HepG2 (cell line): Measurements from ENCODE around the gene NRSN2. TPM values are rescaled to one million over a fixed set of nuclear protein-coding genes. Genes with fewer than 3 reads are reported as not detected.

Experiments
- CBX1 ChIP-seq: IDR thresholded peaks from one replicate; pipeline ENCODE4 v1.6.1; 2016; ENCODE audit warnings: antibody characterized with exemption, low read depth
- CSRNP1 ChIP-seq: sonication (generic); formaldehyde crosslinking; IDR thresholded peaks from 2 replicates; pipeline ENCODE4 v1.8.1; 2023; ENCODE audit warnings: mild to moderate bottlenecking, missing genetic modification reagents
- CSRNP2 ChIP-seq: sonication (generic); formaldehyde crosslinking; conservative IDR thresholded peaks from 2 replicates; pipeline ENCODE4 v1.8.0; 2022; ENCODE audit warnings: low read depth, missing genetic modification reagents
- DR1 ChIP-seq: sonication (generic); formaldehyde crosslinking; IDR thresholded peaks from 2 replicates; pipeline ENCODE4 v1.8.0; 2021; ENCODE audit warnings: mild to moderate bottlenecking, missing genetic modification reagents, inconsistent platforms
- ETV5 ChIP-seq: IDR thresholded peaks from 2 replicates; pipeline ENCODE4 v1.6.1; 2018; ENCODE audit warnings: missing biosample characterization, missing genetic modification reagents, inconsistent platforms, borderline replicate concordance
- FIP1L1 ChIP-seq: fragments of 200-400 bp; formaldehyde crosslinking; IDR thresholded peaks from 2 replicates; pipeline ENCODE4 v1.6.1; 2018; ENCODE audit warnings: low read depth, mild to moderate bottlenecking, low read length, moderate library complexity, borderline replicate concordance; ENCODE audit not compliant: insufficient read depth
- JDP2 ChIP-seq: sonication (generic); formaldehyde crosslinking; IDR thresholded peaks from 2 replicates; pipeline ENCODE4 v1.8.1; 2022; ENCODE audit warnings: missing genetic modification reagents, borderline replicate concordance
- MIER3 ChIP-seq: IDR thresholded peaks from 2 replicates; pipeline ENCODE4 v1.6.1; 2016; ENCODE audit warnings: missing compliant biosample characterization, borderline replicate concordance
- NFATC3 ChIP-seq: sonication (generic); formaldehyde crosslinking; IDR thresholded peaks from 2 replicates; pipeline ENCODE4 v1.5.1; 2020; ENCODE audit warnings: mild to moderate bottlenecking, missing genetic modification reagents
- NR3C1 ChIP-seq: sonication (generic); formaldehyde crosslinking; IDR thresholded peaks from 2 replicates; pipeline ENCODE4 v1.4.0; 2020; ENCODE audit warnings: missing genetic modification reagents
- PHF5A ChIP-seq: IDR thresholded peaks from one replicate; pipeline ENCODE4 v1.6.1; 2018; ENCODE audit warnings: low read depth, missing genetic modification reagents; ENCODE audit not compliant: unreplicated experiment
- POLR2AphosphoS2 ChIP-seq: IDR thresholded peaks from 2 replicates; pipeline ENCODE4 v1.6.1; 2011; ENCODE audit warnings: low read depth, low read length, improper control_type of control experiment
- SAP130 ChIP-seq: IDR thresholded peaks from 2 replicates; pipeline ENCODE4 v1.6.1; 2016; ENCODE audit warnings: low read depth
- SETDB1 ChIP-seq: sonication (generic); formaldehyde crosslinking; IDR thresholded peaks from 2 replicates; pipeline ENCODE4 v1.5.1; 2020; ENCODE audit warnings: missing genetic modification reagents, mild to moderate bottlenecking, borderline replicate concordance
- SMAD9 ChIP-seq: sonication (generic); formaldehyde crosslinking; IDR thresholded peaks from 2 replicates; pipeline ENCODE4 v1.5.1; 2020; ENCODE audit warnings: mild to moderate bottlenecking, missing genetic modification reagents
- SP140L ChIP-seq: sonication (generic); formaldehyde crosslinking; IDR thresholded peaks from 2 replicates; pipeline ENCODE4 v1.4.0; 2020; ENCODE audit warnings: missing genetic modification reagents, borderline replicate concordance
- SP5 ChIP-seq: IDR thresholded peaks from 2 replicates; pipeline ENCODE4 v1.6.1; 2016; ENCODE audit warnings: low read depth, borderline replicate concordance
- SUZ12 ChIP-seq: fragments of 150-350 bp; IDR thresholded peaks from 2 replicates; pipeline ENCODE4 v1.6.1; 2014; ENCODE audit warnings: low read depth, low read length
- ZC3H13 ChIP-seq: sonication (generic); formaldehyde crosslinking; IDR thresholded peaks from 2 replicates; pipeline ENCODE4 v1.8.1; 2023; ENCODE audit warnings: mild to moderate bottlenecking, missing genetic modification reagents, moderate library complexity
- ZNF33A ChIP-seq: sonication (generic); formaldehyde crosslinking; IDR thresholded peaks from 2 replicates; pipeline ENCODE4 v1.5.1; 2020; ENCODE audit warnings: missing genetic modification reagents, mild to moderate bottlenecking, moderate library complexity, borderline replicate concordance
- ZNF354B ChIP-seq: sonication (generic); formaldehyde crosslinking; IDR thresholded peaks from 2 replicates; pipeline ENCODE4 v1.8.0; 2022; ENCODE audit warnings: mild to moderate bottlenecking, missing genetic modification reagents
- ZNF431 ChIP-seq: sonication (generic); formaldehyde crosslinking; IDR thresholded peaks from 2 replicates; pipeline ENCODE4 v1.9.0; 2022; ENCODE audit warnings: missing genetic modification reagents, low read depth, mild to moderate bottlenecking, borderline replicate concordance
- ZNF564 ChIP-seq: sonication (generic); formaldehyde crosslinking; IDR thresholded peaks from 2 replicates; pipeline ENCODE4 v1.8.1; 2023; ENCODE audit warnings: mild to moderate bottlenecking, missing genetic modification reagents
- polyA plus RNA-seq, 8 experiments: library from polyadenylated mRNA; depleted of rRNA in 3 of 8; stranded (reverse) in 7 of 8; unstranded in 1 of 8; fragments of >200 nt; fragmentation: Illumina TruSeq in 4 of 8; extraction: Trizol in 4 of 8; gene quantifications; 2 replicates each; pipeline versions ENCODE4 v1.2.1 to v1.2.3, GENCODE V29; 2011 to 2016; ENCODE audit warnings: low read depth in 4 of 8, missing spikeins in 1 of 8, mixed read lengths in 1 of 8; ENCODE audit not compliant: insufficient read depth in 1 of 8
- total RNA-seq, 5 experiments: library from RNA; depleted of rRNA; stranded (reverse); fragments of >200 nt; fragmentation: Illumina TruSeq; extraction: Trizol; gene quantifications; 2 replicates each; pipeline ENCODE4 v1.2.3, GENCODE V29; 2016; ENCODE audit warnings: low read depth in 1 of 5
- TF ChIP-seq, protein P1 (sequence below): sonication (generic); formaldehyde crosslinking; IDR thresholded peaks from 2 replicates; pipeline ENCODE4 v1.8.1; 2022; ENCODE audit warnings: mild to moderate bottlenecking, missing genetic modification reagents

NRSN2 gene
- total and polyA plus RNA-seq, 2 of the 13 experiments (the other 11 are each of a cell fraction or from before 2014, with no cell fraction given), result 32.3 to 49.4 TPM

DNA sequence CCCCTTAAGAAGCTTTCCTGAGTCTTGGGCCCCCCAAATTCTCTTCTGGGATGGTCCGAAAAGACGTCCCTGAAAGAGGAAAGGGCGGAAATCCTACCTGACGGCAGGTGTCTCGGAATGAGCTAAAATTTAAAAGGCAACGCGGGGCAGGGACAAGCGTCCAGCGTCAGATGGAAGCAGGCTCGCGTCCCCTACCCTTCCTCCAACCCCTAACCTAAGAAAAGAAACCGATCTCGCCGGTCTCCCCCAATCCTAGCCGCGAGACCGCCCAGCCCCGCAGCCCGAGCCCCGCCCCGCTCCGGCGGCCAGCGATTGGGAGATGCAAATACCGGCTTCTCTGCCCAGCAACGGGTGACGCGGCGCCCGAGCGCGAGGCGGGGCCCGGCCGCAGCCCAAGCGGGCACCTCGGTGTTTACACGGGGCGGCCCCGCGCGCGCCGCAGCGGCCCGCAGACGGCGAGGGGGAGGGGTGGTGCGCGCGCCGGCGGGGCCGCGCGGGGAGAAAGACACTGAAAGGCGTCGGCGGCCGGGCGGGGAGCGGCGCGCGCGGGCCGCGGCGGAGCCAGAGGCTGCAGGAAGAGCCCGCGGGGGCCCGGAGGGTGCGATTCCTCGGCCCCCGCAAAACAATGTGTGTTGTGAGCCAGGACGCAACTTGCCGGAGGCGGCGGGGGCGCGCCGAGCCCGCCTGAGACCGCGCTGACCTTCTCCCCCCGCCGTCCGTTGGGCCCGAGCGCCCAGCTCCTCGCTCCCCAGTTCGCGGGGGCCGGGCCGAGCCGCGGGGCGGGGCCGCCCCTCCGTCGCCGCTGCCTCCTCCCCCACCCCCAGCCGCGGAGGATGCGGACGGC lies 21.6 kb upstream of the NRSN2 start, which contains the start of gene SOX12 (continued):
- TF ChIP-seq CSRNP2 (CRISPR knock-in tag) (no peak), PHF5A (CRISPR knock-in tag) (no peak), ZNF354B (CRISPR knock-in tag) (0 out of 2 replicates have a peak, but pooled peaks have one; percentile 60), ZC3H13 (CRISPR knock-in tag) (peak; percentile 87), ETV5 (CRISPR knock-in tag) (no peak), MIER3 (CRISPR knock-in tag) (no peak), SAP130 (CRISPR knock-in tag) (peak; percentile 90), DR1 (CRISPR knock-in tag) (peak; percentile 43; the same call in 1 of the 2 replicates), CBX1 (peak; percentile 86), ZNF431 (CRISPR knock-in tag) (peak; percentile 55), CSRNP1 (CRISPR knock-in tag) (peak; percentile 57; the same call in 1 of the 2 replicates), SP140L (no peak), NFATC3 (no peak), SUZ12 (no peak), SMAD9 (no peak), JDP2 (CRISPR knock-in tag) (no peak; the same call in 1 of the 2 replicates), NR3C1 (no peak), POLR2AphosphoS2 (no peak), FIP1L1 (no peak), ZNF564 (CRISPR knock-in tag) (0 out of 2 replicates have a peak, but pooled peaks have one; percentile 45), SP5 (CRISPR knock-in tag) (peak; percentile 81), ZNF33A (CRISPR knock-in tag) (no peak), SETDB1 (no peak)
- TF ChIP-seq, protein P1, sequence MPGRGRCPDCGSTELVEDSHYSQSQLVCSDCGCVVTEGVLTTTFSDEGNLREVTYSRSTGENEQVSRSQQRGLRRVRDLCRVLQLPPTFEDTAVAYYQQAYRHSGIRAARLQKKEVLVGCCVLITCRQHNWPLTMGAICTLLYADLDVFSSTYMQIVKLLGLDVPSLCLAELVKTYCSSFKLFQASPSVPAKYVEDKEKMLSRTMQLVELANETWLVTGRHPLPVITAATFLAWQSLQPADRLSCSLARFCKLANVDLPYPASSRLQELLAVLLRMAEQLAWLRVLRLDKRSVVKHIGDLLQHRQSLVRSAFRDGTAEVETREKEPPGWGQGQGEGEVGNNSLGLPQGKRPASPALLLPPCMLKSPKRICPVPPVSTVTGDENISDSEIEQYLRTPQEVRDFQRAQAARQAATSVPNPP (CRISPR knock-in tag), result no peak
